SU-DHL-6 (cell line): Measurements from ENCODE around the gene PCNX3.
"Not testable (repeated sequence)": the region's sequence is repeated elsewhere in the genome, so short reads cannot be mapped to it uniquely, and the experiment has no call there.

Experiments used
- EZH2phosphoT487 ChIP-seq: fragments of 200-600 bp; sonication (generic), shearing (Covaris generic); conservative IDR thresholded peaks from 2 replicates; pipeline ENCODE4 v1.6.1; 2018; ENCODE audit warnings: mild to moderate bottlenecking, antibody characterized with exemption, low read length, moderate library complexity, mixed read lengths
- TF ChIP-seq, protein P1 (sequence below): fragments of 200-600 bp; sonication (generic); IDR thresholded peaks from one replicate; pipeline ENCODE4 v1.5.1; 2017; ENCODE audit warnings: antibody characterized with exemption, mild to moderate bottlenecking, low read length, moderate library complexity; ENCODE audit not compliant: insufficient read depth, poor library complexity, severe bottlenecking

- TF ChIP-seq, protein P1, sequence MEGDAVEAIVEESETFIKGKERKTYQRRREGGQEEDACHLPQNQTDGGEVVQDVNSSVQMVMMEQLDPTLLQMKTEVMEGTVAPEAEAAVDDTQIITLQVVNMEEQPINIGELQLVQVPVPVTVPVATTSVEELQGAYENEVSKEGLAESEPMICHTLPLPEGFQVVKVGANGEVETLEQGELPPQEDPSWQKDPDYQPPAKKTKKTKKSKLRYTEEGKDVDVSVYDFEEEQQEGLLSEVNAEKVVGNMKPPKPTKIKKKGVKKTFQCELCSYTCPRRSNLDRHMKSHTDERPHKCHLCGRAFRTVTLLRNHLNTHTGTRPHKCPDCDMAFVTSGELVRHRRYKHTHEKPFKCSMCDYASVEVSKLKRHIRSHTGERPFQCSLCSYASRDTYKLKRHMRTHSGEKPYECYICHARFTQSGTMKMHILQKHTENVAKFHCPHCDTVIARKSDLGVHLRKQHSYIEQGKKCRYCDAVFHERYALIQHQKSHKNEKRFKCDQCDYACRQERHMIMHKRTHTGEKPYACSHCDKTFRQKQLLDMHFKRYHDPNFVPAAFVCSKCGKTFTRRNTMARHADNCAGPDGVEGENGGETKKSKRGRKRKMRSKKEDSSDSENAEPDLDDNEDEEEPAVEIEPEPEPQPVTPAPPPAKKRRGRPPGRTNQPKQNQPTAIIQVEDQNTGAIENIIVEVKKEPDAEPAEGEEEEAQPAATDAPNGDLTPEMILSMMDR = not testable (repeated sequence)
- TF ChIP-seq EZH2phosphoT487 = not testable (repeated sequence)
Observed at GRCh38 chr11:65683480-65683879, 67.9 kb downstream of the PCNX3 start.
